HG02588 (cell line): ENCODE data around the gene SMIM13.
"Not testable (repeated sequence)": the region's sequence is repeated elsewhere in the genome, so short reads cannot be mapped to it uniquely, and the experiment has no call there.

Experiments
- ATAC-seq: cut with Tn5 transposase; IDR thresholded peaks from one replicate; pipeline ENCODE4 v1.9.1; 2021; ENCODE audit warnings: mild to moderate bottlenecking, moderate library complexity; ENCODE audit not compliant: unreplicated experiment

SMIM13 gene

GRCh38 chr6:11083491-11083890 is 10.1 kb upstream of the SMIM13 start:
- ATAC-seq = no peak

- ATAC-seq = no peak
Measured at GRCh38 chr6:11083956-11084355, 9.7 kb upstream of the SMIM13 start.

- no peak for ATAC-seq
Measured at GRCh38 chr6:11085758-11086435, 7.7 kb upstream of the SMIM13 start.

DNA sequence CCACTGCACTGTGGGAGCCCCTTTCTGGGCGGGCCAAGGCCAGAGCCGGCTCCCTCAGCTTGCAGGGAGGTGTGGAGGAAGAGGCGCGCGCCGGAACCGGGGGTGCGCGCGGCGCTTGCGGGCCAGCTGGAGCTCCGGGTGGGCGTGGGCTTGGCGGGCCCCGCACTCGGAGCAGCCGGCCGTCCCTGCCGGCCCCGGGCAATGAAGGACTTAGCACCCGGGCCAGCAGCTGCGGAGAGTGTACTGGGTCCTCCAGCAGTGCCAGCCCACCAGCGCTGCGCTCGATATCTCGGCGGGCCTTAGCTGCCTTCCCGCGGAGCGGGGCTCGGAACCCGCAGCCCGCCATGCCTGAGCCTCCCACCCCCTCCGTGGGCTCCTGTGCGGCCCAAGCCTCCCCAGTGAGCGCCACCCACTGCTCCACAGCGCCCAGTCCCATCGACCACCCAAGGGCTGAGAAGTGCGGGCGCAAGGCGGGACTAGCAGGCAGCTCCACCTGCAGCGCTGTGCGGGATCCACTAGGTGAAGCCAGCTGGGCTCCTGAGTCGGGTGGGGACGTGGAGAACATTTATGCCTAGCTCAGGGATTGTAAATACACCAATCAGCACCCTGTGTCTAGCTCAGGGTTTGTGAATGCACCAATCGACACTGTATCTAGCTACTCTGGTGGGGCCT is 6.4 kb upstream of the SMIM13 start:
- not testable (repeated sequence) for ATAC-seq

- no peak for ATAC-seq
Measured at GRCh38 chr6:11089695-11090094, 3.9 kb upstream of the SMIM13 start.

DNA sequence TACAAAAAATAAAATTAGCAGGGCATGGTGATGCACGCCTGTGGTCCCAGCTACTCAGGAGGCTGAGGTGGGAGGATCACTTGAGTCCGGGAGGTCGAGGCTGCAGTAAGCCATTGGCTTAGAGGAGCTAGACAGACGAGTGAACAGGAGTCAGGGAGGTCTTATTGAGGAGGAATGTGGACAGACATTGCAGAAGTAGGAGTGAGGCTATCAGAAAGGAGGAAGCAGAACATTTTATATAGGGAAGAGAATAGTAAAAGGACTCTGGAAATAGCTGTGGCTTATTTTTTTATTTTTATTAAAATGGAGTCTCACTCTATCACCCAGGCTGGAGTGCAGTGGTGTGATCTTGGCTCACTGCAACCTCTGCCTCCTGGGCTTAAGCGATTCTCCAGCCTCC is 2.5 kb upstream of the SMIM13 start:
- ATAC-seq = not testable (repeated sequence)

GRCh38 chr6:11092668-11093375 is 812 bp upstream of the SMIM13 start:
- ATAC-seq = peak; percentile 23

DNA sequence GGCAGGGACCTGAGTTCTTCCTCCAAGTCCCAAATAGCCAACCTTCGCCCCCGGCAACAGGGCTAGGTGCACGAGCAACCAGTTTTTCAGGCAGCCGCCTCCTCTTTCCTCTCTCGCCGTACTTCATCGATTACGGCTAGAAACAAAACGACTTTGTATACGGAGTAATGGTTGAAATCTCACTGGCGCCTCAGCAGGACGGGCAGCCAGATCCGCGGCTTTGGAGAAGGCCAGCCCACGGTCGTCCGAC is 333 bp upstream of the SMIM13 start:
- ATAC-seq = peak; percentile 17

- peak; percentile 28 for ATAC-seq
Measured at GRCh38 chr6:11094411-11094851, 797 bp downstream of the SMIM13 start.

GRCh38 chr6:11094941-11095340 is 1.3 kb downstream of the SMIM13 start:
- no peak for ATAC-seq

DNA sequence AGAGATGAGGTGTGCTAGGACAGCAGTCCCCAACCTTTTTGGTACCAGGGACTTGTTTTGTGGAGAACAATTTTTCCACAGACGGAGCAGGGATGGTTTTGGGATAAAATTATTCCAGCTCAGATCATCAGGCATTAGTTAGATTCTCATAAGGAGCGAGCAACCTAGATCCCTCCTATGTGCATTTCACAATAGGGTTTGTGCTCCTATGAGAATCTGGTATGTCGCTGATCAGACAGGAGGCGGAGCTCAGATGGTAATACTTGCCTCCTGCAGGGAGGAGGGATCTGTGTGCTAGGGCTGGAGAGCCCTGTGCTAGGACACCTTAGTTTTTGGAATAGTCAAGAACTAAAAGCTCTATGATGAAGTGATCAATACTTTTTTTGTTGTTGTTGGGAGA is 2.5 kb downstream of the SMIM13 start:
- no peak for ATAC-seq

DNA sequence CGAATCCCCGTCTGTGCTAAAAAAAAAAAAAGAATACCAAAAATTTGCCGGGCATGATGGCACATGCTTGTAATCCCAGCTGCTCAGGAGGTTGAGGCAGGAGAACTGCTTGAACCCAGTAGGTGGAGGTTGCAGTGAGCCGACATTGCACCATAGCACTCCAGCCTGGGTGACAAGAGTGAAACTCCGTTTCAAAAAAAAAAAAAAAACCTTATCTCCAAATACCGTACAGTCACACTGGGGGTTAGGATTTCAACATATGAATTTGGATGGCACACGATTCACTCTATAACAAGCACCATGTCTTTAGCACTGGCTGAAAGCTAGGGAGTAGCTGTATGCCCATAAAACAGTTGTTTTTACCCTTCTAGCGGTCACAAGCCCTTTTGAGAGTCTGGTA is 3.8 kb downstream of the SMIM13 start:
- ATAC-seq = no peak

- no peak for ATAC-seq
Measured at GRCh38 chr6:11098004-11098403, 4.4 kb downstream of the SMIM13 start.

GRCh38 chr6:11101417-11101816 is 7.8 kb downstream of the SMIM13 start:
- no peak for ATAC-seq

- no peak for ATAC-seq
Measured at GRCh38 chr6:11103065-11103464, 9.4 kb downstream of the SMIM13 start.

DNA sequence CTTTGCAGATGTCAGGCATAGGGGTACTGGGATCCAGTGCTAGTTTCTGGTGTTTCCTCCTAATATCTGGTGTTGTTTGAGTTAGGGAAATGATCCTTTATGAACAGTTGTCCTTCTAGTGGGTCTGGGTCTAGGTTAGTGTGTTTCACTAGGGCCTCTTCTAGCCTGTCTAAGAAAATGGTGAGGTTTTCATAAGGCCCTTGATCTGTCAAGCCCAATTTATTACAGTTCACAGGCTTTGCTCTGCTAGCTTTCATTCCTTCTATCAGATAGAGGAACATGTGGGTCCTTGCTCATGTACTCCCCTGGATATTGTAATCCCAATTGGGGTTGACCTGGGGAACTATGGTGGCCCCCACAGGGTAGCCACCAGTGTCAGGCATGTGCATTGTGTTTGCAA is 15.1 kb downstream of the SMIM13 start:
- ATAC-seq = no peak

DNA sequence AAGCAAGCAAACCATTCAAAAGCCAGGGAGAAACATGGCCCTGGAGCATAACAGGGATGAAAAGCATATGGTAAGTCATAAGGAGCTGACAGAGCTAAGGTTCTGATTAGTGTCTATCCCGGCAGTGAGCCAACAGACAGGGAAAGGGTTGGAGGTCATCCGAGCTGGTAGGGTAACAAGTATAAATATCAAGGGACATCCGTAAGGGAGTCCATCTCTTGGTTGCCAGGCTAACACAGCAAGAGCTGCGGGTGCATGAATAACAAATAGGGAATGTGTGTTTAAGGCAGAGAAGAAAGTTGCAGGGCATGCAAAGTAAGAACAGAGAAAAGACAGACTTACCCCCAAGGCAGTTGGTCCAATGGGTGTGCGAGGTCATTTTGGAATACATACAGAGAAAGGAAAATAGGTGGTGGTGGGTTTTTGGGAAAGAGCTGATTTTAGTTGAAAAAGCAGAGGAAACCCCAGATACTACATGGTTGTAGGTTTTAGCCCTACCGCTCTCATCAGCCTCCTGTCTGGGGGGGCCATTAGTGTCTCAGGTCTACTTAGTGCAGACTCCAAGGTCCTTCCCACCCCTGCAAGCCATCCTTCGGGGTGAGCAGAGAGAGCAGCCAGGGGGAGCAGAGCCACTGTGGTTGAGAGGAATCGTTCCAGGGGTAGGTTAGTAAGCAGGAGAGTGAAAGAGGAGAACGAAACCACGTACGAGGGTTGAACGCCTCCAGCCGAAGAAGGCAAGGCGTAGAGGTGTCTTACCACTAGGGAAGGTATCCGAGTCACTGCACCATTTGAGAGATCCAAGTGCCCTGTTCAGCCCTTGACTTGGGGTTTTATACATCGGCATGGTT is 17.5 kb downstream of the SMIM13 start, which contains the start of gene ERVFRD-1:
TSS of gene ERVFRD-1 (minus strand) at position 805 of the 848 bp plus-strand sequence. CDS start 6,415 bp downstream, outside the sequence.
- ATAC-seq = no peak

DNA sequence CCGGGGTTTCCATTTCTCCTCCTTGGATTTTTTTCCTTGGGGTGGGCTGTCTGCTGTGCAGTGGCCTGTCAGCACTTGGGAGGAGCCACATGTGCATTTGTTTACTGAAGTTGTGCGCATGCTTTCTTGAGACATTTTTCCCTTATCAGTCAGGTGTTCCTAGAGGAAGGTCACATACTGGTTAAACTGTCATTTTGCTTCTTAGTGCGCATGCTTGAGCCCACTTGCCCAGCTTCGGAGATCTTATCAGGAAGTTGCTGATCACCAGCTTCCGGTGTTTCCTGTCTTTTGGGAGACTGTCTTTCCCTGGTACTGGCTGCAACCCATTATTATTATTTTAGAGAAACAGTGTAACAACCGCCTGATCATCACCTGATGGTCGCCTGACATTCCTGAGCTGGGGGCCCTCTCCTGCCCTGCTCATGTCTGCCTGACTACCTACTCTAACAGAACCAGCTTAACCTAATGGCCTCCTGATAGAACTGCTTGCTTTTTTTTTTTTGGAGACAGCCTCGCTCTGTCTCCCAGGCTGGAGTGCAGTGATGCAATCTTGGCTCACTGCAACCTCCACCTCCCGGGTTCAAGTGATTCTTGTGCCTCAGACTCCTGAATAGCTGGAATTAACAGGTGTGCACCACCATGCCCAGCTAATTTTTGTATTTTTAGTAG is 18.3 kb downstream of the SMIM13 start:
- ATAC-seq = no peak

DNA sequence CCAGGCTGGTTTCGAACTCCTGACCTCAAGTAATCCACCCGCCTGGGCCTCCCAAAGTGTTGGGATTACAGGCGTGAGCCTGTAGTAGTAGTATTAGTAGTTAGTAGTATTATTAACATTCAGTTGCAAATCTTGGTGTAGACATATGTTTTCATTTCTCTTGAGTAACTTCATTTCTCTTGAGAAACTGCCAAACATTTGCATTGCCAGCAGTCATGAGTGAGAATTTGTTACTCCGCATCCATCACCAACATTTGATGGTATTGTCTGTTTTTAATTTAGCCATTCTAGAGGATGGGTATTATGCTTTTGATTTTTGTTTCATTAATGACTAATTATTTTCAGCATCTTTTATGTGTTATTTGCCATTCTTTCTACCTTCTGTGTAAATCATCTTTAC is 19.4 kb downstream of the SMIM13 start:
- ATAC-seq = no peak

- not testable (repeated sequence) for ATAC-seq
Measured at GRCh38 chr6:11115808-11116536, 22.3 kb downstream of the SMIM13 start.
